Pancreas (tissue), 10 donors: Measurements from ENCODE around the gene FRMD4B. TPM values are rescaled to one million over a fixed set of nuclear protein-coding genes. Genes with fewer than 3 reads are reported as not detected.

Experiments used
- ATAC-seq, 4 donors: fragments of 200-7000 bp; cut with Tn5 transposase; one replicate each; pipeline versions ENCODE4 v1.8.0 to v1.9.1; 2020; ENCODE audit warnings: mild to moderate bottlenecking in 4 of 4, moderate library complexity in 4 of 4
- DNase-seq, 6 donors: peaks; one replicate each; pipeline ENCODE4 v3.0.0-alpha.2; 2020
- FAIRE-seq: peaks from 2 replicates; lab custom pipeline; 2012; peaks lifted over from hg19 to GRCh38; lab: Jason Lieb, UNC
- H3K27ac ChIP-seq, 4 donors: fragments of 200-600 bp; sonication (generic); 1 replicate in 3 of 4; 2 replicates in 1 of 4; pipeline versions ENCODE4 v1.5.0 to v1.8.0; 2020
- H3K27me3 ChIP-seq, 4 donors: fragments of 200-600 bp; one replicate each; pipeline ENCODE4 v1.8.0; 2021
- H3K36me3 ChIP-seq, 3 donors: fragments of 200-600 bp; sonication (generic) in 1 of 3; one replicate each; pipeline versions ENCODE4 v1.5.0 to v1.8.0; 2020 to 2021
- H3K4me1 ChIP-seq, 3 donors: fragments of 200-600 bp; one replicate each; pipeline ENCODE4 v1.8.0; 2021
- H3K4me3 ChIP-seq, 4 donors: fragments of 200-600 bp; sonication (generic) in 2 of 4; one replicate each; pipeline versions ENCODE4 v1.5.0 to v1.8.0; 2020 to 2021
- H3K9me3 ChIP-seq, 4 donors: fragments of 200-600 bp; one replicate each; pipeline ENCODE4 v1.8.0; 2021
- WGBS, 2 donors: extraction: QIAGEN DNeasy Blood & Tissue Kit; methylation state at CpG; one replicate each; pipeline ENCODE4 v1.1.7; 2013; 5-methylcytosine and 5-hydroxymethylcytosine counted together
- intact Hi-C, 3 donors: fragments of 100-400 bp; cut with DNase I; formaldehyde crosslinking; loops; one replicate each; pipeline versions ENCODE4 v1.11.1 to v1.14.2; 2022
- polyA plus RNA-seq, 2 donors: library from polyadenylated mRNA; stranded (reverse); fragments of 200-250 nt; gene quantifications; one replicate each; pipeline ENCODE4 v1.2.3, GENCODE V29; 2013
- total RNA-seq, 6 donors: library from RNA; stranded (reverse); fragmentation: NEBNext Ultra II Directional in 4 of 6; extraction: Animal tissue kit (Norgen Biotek cat#: 25700) in 4 of 6; gene quantifications; one replicate each; pipeline versions ENCODE4 v1.2.1 to v1.2.4, GENCODE V29; 2021 to 2023
- TF ChIP-seq, protein P1 (sequence below), 4 donors: fragments of 200-600 bp; sonication (generic) in 3 of 4; IDR thresholded peaks; one replicate each; pipeline versions ENCODE4 v1.5.0 to v1.8.0; 2021; ENCODE audit warnings: antibody characterized with exemption in 4 of 4
- donor health status: healthy with polysubstance abuse.
- donor health status: DM: no; HTN: no; CAD: no; lungs with moderate emphysema.
- donor health status: DM: no; HTN: no; CAD: no.
- donor health status: control.
- donor health status: control.
- donor health status: Bipolar disorder and iron deficiency.
- donor health status: DM: yes; HTN: yes; CAD: no.
- donor health status: DM: no; HTN: no; CAD: no.
- donor health status: DM: no; HTN: no; CAD: no.
- donor health status: DM: yes; HTN: yes; CAD: no.

Gene FRMD4B
- total and polyA plus RNA-seq, 8 donors, result 4.9 to 20.0 (median 7.3) TPM

DNA sequence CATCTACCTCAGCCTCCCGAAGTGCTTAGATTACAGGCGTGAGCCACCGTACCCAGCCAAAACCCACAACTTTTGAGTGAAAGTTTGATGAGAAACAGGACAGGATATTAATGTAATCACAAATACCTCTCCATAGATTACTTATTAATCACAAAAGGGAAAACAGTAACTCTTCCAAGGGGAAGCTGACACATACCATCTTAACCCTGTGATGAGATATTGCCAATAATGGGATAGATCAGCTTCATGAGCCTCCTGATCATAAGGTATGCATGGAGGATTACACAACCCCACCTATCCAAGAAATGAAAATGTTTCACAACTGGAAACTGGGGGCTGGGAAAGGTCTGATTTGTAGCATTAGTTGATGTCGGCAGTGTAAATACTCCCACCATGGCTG is 131.5 kb downstream of the FRMD4B start:
- Histone ChIP-seq H3K4me3 (no peak overlapping the region), H3K9me3 (no peaks in the 10 kb centered on the region), H3K27ac (no peak overlapping the region), H3K36me3 (no peaks in the 10 kb centered on the region), H3K4me1 (no peaks in the 10 kb centered on the region), H3K27me3 (no peaks in the 10 kb centered on the region)
- WGBS, 2 donors, result 50 to 52% methylated on average over 4 of the region's 4 CpGs
- no peak for ATAC-seq
- FAIRE-seq, result no peak
- intact Hi-C loops, result no loop called here
- TF ChIP-seq, protein P1, sequence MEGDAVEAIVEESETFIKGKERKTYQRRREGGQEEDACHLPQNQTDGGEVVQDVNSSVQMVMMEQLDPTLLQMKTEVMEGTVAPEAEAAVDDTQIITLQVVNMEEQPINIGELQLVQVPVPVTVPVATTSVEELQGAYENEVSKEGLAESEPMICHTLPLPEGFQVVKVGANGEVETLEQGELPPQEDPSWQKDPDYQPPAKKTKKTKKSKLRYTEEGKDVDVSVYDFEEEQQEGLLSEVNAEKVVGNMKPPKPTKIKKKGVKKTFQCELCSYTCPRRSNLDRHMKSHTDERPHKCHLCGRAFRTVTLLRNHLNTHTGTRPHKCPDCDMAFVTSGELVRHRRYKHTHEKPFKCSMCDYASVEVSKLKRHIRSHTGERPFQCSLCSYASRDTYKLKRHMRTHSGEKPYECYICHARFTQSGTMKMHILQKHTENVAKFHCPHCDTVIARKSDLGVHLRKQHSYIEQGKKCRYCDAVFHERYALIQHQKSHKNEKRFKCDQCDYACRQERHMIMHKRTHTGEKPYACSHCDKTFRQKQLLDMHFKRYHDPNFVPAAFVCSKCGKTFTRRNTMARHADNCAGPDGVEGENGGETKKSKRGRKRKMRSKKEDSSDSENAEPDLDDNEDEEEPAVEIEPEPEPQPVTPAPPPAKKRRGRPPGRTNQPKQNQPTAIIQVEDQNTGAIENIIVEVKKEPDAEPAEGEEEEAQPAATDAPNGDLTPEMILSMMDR (IDR thresholded peaks at IDR 0.05), result no peak
- no peak for DNase-seq

DNA sequence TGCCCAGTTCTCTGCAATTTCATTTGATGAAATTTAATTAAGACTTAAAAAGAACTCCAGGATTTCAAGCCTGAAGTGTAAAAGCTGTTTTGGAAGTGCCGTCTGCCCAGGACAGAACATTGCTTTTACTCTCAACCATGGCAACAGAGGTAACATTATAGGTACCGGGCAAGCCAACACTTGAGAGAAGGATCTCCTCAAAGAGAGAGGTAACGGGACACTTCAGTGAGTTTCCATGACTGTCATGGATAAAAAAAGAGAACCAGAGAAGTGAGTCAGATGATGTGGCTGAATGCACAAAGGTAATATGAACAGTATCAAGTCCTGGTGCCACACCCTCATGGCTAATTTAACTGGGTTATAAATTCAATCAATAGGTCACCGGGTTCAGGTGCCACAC is 133.3 kb downstream of the FRMD4B start:
- no peaks in the 10 kb centered on the region for H3K36me3 ChIP-seq
- TF ChIP-seq, protein P1 (IDR thresholded peaks at IDR 0.05), result no peak
- intact Hi-C loops, result no loop called here
- no peak for FAIRE-seq
- no peak for ATAC-seq
- H3K27ac ChIP-seq, result no peak overlapping the region
- H3K27me3 ChIP-seq, result no peaks in the 10 kb centered on the region
- no peaks in the 10 kb centered on the region for H3K4me1 ChIP-seq
- DNase-seq, result no peak
- no peaks in the 10 kb centered on the region for H3K9me3 ChIP-seq
- no peak overlapping the region for H3K4me3 ChIP-seq
- WGBS, 2 donors, result 85 to 93% methylated on average over 4 of the region's 4 CpGs

DNA sequence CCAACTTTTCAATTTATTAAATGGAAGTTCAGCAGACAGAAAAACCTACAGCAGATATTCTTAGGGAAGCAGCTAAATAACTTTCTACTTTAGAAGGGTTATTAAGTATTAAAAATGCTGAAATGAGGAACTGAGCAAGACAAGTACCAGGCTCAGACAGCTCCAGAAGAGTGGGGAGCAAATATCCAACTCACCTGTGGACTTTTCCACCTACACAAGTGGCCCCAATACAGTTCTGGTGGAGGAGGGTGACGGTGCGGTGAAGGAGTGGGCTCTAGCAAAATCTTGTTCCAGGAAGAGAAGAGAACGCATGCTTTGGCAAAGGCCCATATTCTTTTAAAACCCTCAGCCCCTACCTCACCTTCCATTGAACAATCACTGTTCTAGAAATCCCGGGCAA is 133.7 kb downstream of the FRMD4B start:
- Histone ChIP-seq H3K36me3 (no peaks in the 10 kb centered on the region), H3K4me1 (no peaks in the 10 kb centered on the region), H3K4me3 (no peak overlapping the region), H3K27ac (no peak overlapping the region), H3K9me3 (no peaks in the 10 kb centered on the region), H3K27me3 (no peaks in the 10 kb centered on the region)
- TF ChIP-seq, protein P1 (IDR thresholded peaks at IDR 0.05), result no peak
- DNase-seq (no peak), FAIRE-seq (no peak), ATAC-seq (no peak)
- WGBS, 2 donors, result 79 to 84% methylated on average over 4 of the region's 4 CpGs
- intact Hi-C loops, result no loop called here

DNA sequence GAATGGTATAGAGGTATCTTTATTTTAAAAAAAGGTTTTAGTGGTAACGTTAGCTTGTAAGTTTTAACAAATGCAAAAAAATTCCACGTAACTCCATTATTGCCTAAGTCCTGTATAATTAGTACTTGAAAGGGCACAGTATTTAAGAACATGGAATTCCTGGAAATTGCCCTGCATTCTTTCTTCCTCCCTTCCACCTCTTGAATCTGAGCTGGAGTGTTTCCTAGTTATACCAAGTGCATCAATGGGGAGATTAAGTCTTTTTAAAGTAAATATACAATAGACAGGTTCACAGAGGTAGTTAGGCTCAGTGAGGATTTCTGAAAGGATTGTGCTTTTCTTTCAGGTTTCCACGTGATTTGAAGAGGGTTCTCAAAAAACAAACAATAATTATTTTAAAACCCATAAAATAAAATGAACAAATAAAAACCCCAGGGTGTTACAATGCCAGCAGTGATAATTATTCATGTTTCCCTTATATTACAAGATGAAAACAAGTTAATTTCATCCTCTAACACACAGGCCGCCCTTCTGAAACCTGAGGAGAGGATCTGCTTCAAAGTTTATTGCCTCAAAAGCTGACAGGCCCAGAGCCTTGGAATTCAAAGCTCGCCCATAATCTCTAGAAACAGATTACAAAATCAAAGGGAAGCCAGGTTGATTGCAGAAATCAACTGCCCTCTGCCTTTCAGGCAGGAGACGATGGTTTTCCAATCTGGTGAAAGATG is 134.6 kb downstream of the FRMD4B start:
- H3K27me3 ChIP-seq, result no peaks in the 10 kb centered on the region
- H3K4me3 ChIP-seq, result no peak overlapping the region
- H3K9me3 ChIP-seq, result no peaks in the 10 kb centered on the region
- TF ChIP-seq, protein P1 (IDR thresholded peaks at IDR 0.05), result no peak
- no peaks in the 10 kb centered on the region for H3K36me3 ChIP-seq
- peak overlapping the region in 1 of 4 donors; percentile 2 for H3K27ac ChIP-seq
- intact Hi-C loops, result no loop called here
- 65 to 71% methylated on average over 6 of the region's 6 CpGs for WGBS, 2 donors
- no peak for ATAC-seq
- H3K4me1 ChIP-seq, result no peaks in the 10 kb centered on the region
- no peak for DNase-seq
- FAIRE-seq, result no peak

DNA sequence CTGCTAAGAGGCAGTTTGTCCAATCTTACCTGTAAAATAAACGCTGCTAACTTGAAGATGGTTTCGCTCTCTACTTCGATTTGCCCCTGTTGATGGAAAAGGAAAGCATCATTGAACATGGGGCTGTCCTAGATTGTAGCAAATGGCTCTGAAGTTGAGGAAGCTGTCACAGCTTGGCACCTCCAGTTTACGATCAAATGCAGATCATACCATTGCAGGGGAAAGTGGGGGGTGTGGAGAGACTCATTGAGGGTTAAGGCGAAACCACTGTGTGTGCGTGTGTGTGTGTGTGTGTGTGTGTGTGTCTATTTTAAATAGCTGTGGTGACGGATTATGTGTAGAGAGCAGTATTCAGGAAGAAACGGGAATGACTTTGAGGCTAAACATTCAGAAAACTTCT is 135.9 kb downstream of the FRMD4B start:
- ATAC-seq (peak; percentile 65 to 86 (median 84)), FAIRE-seq (no peak)
- H3K4me3 ChIP-seq, result peak overlapping the region; percentile 0 to 34 (median 14)

More for the DNA sequence above, 135.9 kb downstream of the FRMD4B start:
- intact Hi-C loops, result no loop called here
- Histone ChIP-seq H3K4me1 (no peaks in the 10 kb centered on the region), H3K27ac (peak overlapping the region in 2 of 4 donors; percentile 43 to 71), H3K9me3 (no peaks in the 10 kb centered on the region), H3K27me3 (no peaks in the 10 kb centered on the region), H3K36me3 (no peaks in the 10 kb centered on the region)
- TF ChIP-seq, protein P1 (IDR thresholded peaks at IDR 0.05), result no peak
- DNase-seq, result peak in 4 of 6 donors; percentile 22 to 51 (median 38)
- 40 to 41% methylated on average over 8 of the region's 8 CpGs for WGBS, 2 donors
